ENCODE data around the gene RASSF4.
A peak's percentile ranks its signal among the peaks of the same experiment; 100 is the strongest.
"Not testable (repeated sequence)": the region's sequence is repeated elsewhere in the genome, so short reads cannot be mapped to it uniquely, and the experiment has no call there.

The RASSF4 gene

GRCh38 chr10:44992070-44992731, 32.6 kb downstream of the RASSF4 start:
- no peak for DNase-seq

- DNase-seq, result no peak
Measured at GRCh38 chr10:44992732-44993225, 33.2 kb downstream of the RASSF4 start.

- DNase-seq, result no peak
Measured at GRCh38 chr10:44993226-44993921, 33.8 kb downstream of the RASSF4 start.

GRCh38 chr10:44993922-44994751, 34.5 kb downstream of the RASSF4 start:
- DNase-seq, result no peak

- no peak for DNase-seq
Measured at GRCh38 chr10:44994752-44995530, 35.3 kb downstream of the RASSF4 start.

GRCh38 chr10:44995581-44995913, 35.9 kb downstream of the RASSF4 start:
- no peak for DNase-seq

GRCh38 chr10:44995914-44996669, 36.5 kb downstream of the RASSF4 start:
- DNase-seq, result no peak

GRCh38 chr10:44997105-44997748, 37.6 kb downstream of the RASSF4 start:
- no peak for DNase-seq

- no peak for DNase-seq
Measured at GRCh38 chr10:44998146-44998631, 38.6 kb downstream of the RASSF4 start.

GRCh38 chr10:45000138-45000751, 40.6 kb downstream of the RASSF4 start:
- no peak for DNase-seq

- DNase-seq, result peak; percentile 68
Measured at GRCh38 chr10:45000752-45001380, 41.3 kb downstream of the RASSF4 start, which contains the start of gene ZNF22. Gene ZNF22, plus strand, starts transcription at chr10:45000923. Its CDS starts 2,446 bp downstream, at chr10:45003369.

- peak; percentile 52 for DNase-seq
Measured at GRCh38 chr10:45001381-45002148, 42.0 kb downstream of the RASSF4 start.

- DNase-seq, result no peak
Measured at GRCh38 chr10:45003432-45004000, 43.9 kb downstream of the RASSF4 start.

- DNase-seq, result no peak
Measured at GRCh38 chr10:45004661-45005060, 45.1 kb downstream of the RASSF4 start.

- no peak for DNase-seq
Measured at GRCh38 chr10:45005284-45005683, 45.7 kb downstream of the RASSF4 start.

- DNase-seq, result no peak
Measured at GRCh38 chr10:45006276-45007030, 46.9 kb downstream of the RASSF4 start.

GRCh38 chr10:45008524-45009161, 49.0 kb downstream of the RASSF4 start:
- DNase-seq, result no peak

- not testable (repeated sequence) for DNase-seq
Measured at GRCh38 chr10:45014557-45014956, 55.0 kb downstream of the RASSF4 start.

All from activated naive CD4-positive, alpha-beta T cell treated with anti-CD3 and anti-CD28 coated beads, Interleukin-2, amount 50 U/mL, for 16 hours (primary cell).